Fibroblast of skin of abdomen (primary cell): ENCODE data around the gene TPPP3. TPM values are rescaled to one million over a fixed set of nuclear protein-coding genes. Genes with fewer than 3 reads are reported as not detected.
A peak's percentile ranks its signal among the peaks of the same experiment; 100 is the strongest.

Source experiments
- DNase-seq: peaks from one replicate; pipeline ENCODE4 v3.0.0-alpha.2; 2013
- polyA plus RNA-seq, 2 experiments: library from polyadenylated mRNA; unstranded; fragments of 120-200 nt; gene quantifications; one replicate each; pipeline ENCODE4 v1.2.1, GENCODE V29; 2013; ENCODE audit not compliant: insufficient read length in 2 of 2

The TPPP3 gene
- 1.5 TPM for polyA plus RNA-seq (2013, experiment 1 of 2; ENCODE audit: insufficient read length)
- polyA plus RNA-seq (2013, experiment 2 of 2; ENCODE audit: insufficient read length) = 1.9 TPM

DNA sequence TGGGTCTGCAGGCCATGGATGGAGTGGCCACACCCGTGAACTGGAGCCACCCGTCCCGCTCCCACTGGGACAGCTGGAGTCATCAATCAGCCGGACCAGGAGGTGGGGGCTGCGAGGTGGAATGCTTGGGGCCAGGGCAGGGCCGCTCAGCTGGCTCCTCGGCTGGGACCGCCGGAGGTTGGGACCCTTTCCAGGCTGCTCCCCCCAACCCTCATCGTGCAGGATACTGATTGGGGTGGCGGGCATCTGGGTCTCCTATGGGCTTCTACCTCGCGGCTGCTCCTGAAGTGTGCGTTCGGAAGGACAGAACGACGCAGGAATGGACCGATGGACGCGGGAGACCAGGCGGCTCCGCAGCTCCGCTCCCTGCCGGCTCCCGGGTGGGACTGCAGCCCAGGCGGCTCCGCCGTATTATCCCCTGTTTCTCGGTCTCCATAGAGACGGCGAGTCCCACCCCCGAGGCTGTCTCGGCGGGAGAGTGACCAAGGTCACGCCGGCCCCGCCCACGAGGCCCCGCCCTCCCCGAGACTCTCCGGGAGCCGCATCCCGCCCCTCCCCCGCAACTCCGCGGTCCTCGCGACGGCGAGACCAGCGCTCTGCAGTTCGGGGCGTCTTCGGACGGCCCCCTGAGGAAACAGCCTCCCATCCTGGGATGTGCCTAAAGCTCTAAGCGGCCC is at the start of gene TPPP3:
TSS of gene TPPP3 (minus strand) at position 388 of the 677 bp plus-strand sequence. CDS start 2,387 bp downstream, outside the sequence.
- DNase-seq = peak; percentile 59

- DNase-seq = no peak
Observed at GRCh38 chr16:67442581-67443255, 49.4 kb upstream of the TPPP3 start.

- DNase-seq = no peak
Observed at GRCh38 chr16:67441907-67442306, 48.6 kb upstream of the TPPP3 start.

DNA sequence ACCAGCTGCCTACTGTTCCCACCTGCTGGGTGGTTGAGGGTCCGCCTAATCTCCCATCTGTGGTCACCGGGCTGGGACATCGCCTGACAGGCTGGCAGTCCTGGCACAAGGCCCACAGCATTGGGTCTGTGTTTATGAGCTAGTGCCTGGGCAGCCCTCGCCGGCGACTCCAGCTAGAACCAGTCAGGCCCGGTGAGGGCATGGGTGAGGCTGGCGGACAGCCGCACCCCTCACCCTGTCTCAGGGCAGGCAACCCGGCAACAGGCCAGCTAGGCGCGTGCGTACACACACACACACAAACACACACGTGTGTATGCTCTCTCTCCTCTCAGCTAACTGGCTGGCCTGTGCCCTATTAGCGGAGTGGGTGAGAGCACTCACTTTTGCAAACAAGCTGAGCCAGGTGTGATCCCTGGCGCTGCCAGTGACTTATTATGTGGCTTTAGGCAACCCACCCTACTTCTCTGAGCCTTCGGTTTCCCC is 48.0 kb upstream of the TPPP3 start:
- DNase-seq = no peak

DNA sequence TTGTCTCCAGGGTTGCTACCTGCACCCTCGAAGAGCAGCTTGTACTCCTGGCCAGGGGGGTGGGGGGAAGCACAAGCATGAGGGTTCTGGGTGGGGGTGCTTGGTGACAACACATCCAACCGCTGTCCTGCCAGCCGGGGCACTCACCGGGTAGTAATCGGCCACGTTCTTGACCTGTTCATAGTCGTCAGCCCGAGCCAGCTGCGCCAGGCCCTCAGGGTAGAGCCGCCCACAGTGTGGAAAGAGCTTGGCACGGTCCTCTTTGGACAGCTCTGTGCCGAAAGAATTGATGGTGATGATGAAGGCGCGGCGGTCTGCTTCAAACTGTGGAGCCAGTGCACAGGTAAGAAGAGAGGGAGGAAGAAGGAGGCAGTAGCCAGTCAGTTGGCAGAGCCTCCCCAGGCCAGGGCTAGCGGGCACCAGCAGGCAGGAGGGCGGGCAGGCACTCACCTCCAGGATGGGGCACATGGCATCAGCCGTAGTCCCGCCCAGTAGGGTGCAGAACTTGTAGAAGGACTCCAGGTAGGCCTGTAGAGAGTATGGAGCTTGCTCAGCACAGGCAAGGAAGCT is 45.6 kb upstream of the TPPP3 start:
- DNase-seq = no peak

GRCh38 chr16:67438098-67438791 is 44.9 kb upstream of the TPPP3 start:
- DNase-seq = no peak

- DNase-seq = no peak
Observed at GRCh38 chr16:67437513-67437912, 44.2 kb upstream of the TPPP3 start.

- no peak for DNase-seq
Observed at GRCh38 chr16:67436640-67437193, 43.4 kb upstream of the TPPP3 start.

DNA sequence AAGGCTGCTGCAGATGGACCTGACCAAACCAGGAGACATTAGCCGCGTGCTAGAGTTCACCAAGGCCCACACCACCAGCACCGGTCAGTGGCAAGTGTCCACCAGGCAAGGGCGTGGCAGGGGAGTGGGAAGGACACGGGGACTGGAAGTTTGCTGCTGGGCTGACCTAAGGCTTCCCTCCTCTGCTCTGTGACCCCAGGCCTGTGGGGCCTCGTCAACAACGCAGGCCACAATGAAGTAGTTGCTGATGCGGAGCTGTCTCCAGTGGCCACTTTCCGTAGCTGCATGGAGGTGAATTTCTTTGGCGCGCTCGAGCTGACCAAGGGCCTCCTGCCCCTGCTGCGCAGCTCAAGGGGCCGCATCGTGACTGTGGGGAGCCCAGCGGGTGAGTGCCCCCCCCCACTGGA is 42.5 kb upstream of the TPPP3 start:
- DNase-seq = no peak

- no peak for DNase-seq
Observed at GRCh38 chr16:67433131-67433719, 39.9 kb upstream of the TPPP3 start.

DNA sequence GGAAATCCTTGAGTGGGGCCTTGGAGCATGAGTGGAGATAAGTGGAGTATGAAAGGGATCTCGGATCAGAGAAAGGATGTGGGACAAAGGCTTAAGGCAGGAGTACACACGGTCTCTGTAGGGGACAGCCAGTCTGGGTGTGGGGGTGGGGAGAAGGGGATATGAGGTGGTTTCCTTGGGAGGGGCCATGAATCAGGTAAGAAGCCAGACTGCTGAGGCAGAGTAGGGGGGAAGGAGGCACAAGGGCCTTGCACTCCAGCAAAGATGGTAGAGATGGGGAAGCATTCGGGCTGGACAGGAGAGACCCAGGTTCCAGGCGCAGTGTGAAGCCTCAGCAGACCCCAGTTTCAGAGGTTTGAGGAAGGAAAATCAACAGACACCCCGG is 39.2 kb upstream of the TPPP3 start:
- no peak for DNase-seq

- DNase-seq = no peak
Observed at GRCh38 chr16:67431775-67432505, 38.6 kb upstream of the TPPP3 start.

DNA sequence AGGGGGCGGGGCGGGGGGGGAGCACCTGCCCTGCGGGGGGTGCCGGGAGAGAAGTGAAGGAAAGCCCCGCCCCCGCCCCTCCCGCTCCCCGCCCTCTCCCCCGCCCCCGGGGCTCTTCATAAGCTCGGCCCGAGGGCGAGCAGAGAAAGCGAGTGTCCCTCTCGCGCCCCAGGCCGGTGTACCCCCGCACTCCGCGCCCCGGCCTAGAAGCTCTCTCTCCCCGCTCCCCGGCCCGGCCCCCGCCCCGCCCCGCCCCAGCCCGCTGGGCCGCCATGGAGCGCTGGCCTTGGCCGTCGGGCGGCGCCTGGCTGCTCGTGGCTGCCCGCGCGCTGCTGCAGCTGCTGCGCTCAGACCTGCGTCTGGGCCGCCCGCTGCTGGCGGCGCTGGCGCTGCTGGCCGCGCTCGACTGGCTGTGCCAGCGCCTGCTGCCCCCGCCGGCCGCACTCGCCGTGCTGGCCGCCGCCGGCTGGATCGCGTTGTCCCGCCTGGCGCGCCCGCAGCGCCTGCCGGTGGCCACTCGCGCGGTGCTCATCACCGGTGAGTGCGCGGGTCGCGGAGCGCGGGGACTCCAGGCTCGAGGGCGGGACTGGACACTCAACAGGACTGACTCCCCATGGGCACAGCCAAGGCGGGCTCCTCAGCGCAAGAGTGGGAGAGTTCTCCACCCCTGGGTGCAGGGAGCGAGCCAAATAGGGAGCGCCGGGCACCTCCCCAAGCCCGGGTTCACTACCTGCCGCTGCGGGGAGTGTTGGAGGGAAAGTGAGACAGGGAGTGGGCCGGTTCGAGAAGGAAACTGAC is 37.9 kb upstream of the TPPP3 start, which contains the start of gene HSD11B2:
TSS of gene HSD11B2 (plus strand) at position 145 of the 798 bp plus-strand sequence. CDS start at position 273, 128 bp downstream.
- DNase-seq = peak; percentile 14

DNA sequence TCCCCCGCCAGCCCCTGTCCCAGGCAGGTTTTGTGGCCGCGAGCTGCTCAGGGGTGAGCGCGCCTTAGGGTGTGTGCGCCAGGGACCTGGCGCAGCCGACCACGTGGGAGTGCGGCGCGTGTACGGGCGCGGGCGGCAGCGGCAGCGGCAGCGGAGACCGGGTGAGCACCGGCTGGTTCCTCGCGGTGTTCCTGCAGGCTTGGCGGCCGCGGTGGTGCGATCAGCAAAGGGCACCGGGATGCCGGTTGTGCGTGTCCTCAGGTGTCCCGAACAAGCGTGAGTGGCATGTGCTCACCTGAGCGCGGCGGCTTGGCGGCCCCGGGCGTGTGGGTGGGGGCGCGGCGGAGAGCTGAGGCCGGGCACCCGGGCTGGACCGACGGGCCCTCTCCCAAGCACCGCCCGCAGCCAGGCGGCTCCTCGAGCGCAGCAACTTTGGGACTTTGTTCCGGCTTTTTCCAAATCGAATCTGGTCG is 37.2 kb upstream of the TPPP3 start:
- DNase-seq = no peak

DNA sequence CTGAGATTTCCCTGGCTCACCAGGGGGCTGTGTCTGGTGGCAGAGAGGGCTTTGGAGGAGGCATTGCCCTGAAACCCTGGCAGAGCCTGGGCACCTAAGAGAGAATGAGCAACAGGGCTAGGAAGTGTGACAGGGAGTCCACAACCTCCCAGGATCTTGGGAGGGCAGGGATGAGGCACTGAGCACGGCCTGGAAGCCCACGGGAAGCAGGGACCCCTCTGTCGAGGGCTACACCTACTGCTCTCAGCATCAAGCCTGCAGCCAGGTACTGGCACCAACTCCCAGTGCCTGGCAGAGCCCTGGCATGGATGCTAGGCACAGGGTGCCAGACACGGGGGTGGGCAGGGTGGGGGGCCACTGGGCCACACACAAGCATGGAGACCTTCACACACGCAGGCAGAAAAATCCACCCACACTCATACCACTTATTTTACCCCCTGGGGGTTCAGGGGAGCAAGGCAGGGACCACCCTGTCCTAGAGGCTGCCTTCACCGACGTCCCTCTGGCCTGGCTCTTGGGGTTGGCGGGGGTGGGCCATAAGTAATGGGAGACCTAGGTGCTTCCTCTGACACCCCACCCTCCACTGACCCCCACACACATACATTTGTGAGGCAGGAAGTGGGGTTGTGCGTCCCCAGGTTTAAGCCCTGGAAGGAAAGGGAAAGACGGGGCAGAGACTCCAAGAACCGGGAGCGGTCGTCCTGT is 36.7 kb upstream of the TPPP3 start:
- no peak for DNase-seq

- DNase-seq = no peak
Observed at GRCh38 chr16:67429053-67429798, 35.9 kb upstream of the TPPP3 start.

GRCh38 chr16:67428146-67428731 is 34.9 kb upstream of the TPPP3 start:
- DNase-seq = peak; percentile 37

DNA sequence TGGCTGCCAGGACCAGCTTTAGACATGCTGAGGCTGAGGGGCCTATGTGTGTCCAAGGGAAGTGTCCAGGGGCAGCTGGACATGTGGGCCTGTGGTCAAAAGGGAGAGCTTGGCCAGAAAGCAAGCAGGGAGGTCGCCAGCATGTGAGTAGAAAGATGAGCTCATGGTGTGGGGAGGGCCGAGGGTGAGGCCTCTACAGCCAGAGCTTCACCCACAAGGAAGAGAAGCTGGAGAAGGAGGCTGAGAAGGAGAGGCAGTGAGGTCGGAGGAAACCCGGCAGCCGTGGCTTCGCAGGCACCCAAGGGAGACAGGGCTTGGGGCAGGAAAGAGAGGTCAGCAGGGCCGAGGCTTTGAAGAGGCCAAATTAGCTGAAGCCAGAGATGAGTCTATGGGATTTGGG is 33.7 kb upstream of the TPPP3 start:
- DNase-seq = no peak

GRCh38 chr16:67426022-67426421 is 32.7 kb upstream of the TPPP3 start:
- DNase-seq = no peak
